Panc1 (cell line): ENCODE data around the gene PAX7.

ENCODE experiments used
- CTCF ChIP-seq: fragments of 450-650 bp; IDR thresholded peaks from 2 replicates; pipeline ENCODE4 v1.5.1; 2017; ENCODE audit warnings: mild to moderate bottlenecking
- POLR2AphosphoS5 ChIP-seq: IDR thresholded peaks from 2 replicates; pipeline ENCODE4 v1.6.1; 2012; ENCODE audit warnings: mild to moderate bottlenecking, low read depth, low read length, moderate library complexity
- REST ChIP-seq, 2 experiments: IDR thresholded peaks; 2 replicates each; pipeline ENCODE4 v1.6.1; 2011 to 2012; ENCODE audit warnings: low read depth in 2 of 2, control low read depth in 1 of 2, low read length in 1 of 2, mild to moderate bottlenecking in 1 of 2, moderate library complexity in 1 of 2; ENCODE audit not compliant: insufficient read depth in 1 of 2

GRCh38 chr1:18653916-18654315, 23.3 kb downstream of the PAX7 start:
- TF ChIP-seq POLR2AphosphoS5 (no peak), CTCF (no peak), REST (IDR thresholded peaks at IDR 0.05; ENCODE audit: insufficient read depth in 1 of 2, low read depth in 2 of 2, low read length in 1 of 2) (no peak)
